ENCODE data around the gene PEAK1. TPM values are rescaled to one million over a fixed set of nuclear protein-coding genes. Genes with fewer than 3 reads are reported as not detected.

PEAK1 gene
- total RNA-seq, 6 donors from 2014 or later: 82.8 to 142 (median 90.1) TPM

GRCh38 chr15:77437264-77437663, 17.4 kb upstream of the PEAK1 start:
- H3K4me3 ChIP-seq: no peak overlapping the region
- peaks cover 0 to 22% (median 13%) of the 10 kb centered on the region in 4 donors for H3K4me1 ChIP-seq
- no peaks in the 10 kb centered on the region for H3K36me3 ChIP-seq
- no peak for DNase-seq
- H3K27me3 ChIP-seq: no peaks in the 10 kb centered on the region
- TF ChIP-seq EP300 (IDR thresholded peaks at IDR 0.05) (no peak), POLR2AphosphoS5 (IDR thresholded peaks at IDR 0.05) (no peak), POLR2A (IDR thresholded peaks at IDR 0.05) (no peak), CTCF (IDR thresholded peaks at IDR 0.05) (no peak)
- no peak overlapping the region for H3K27ac ChIP-seq
- 89 to 97% methylated on average over 4 of the region's 4 CpGs for WGBS, 2 donors
- no peak for ATAC-seq (ENCODE audit: low FRiP score in 2 of 2)
- H3K9me3 ChIP-seq: no peaks in the 10 kb centered on the region

- 92 to 96% methylated on average over 2 of the region's 2 CpGs for WGBS, 2 donors
- Histone ChIP-seq H3K9me3 (no peaks in the 10 kb centered on the region), H3K4me1 (peaks cover 0 to 20% (median 12%) of the 10 kb centered on the region in 4 donors), H3K36me3 (no peaks in the 10 kb centered on the region), H3K27me3 (no peaks in the 10 kb centered on the region), H3K4me3 (no peak overlapping the region), H3K27ac (no peak overlapping the region)
- TF ChIP-seq CTCF (IDR thresholded peaks at IDR 0.05) (no peak), POLR2A (IDR thresholded peaks at IDR 0.05) (no peak), EP300 (IDR thresholded peaks at IDR 0.05) (no peak), POLR2AphosphoS5 (IDR thresholded peaks at IDR 0.05) (no peak)
- DNase-seq (no peak), ATAC-seq (ENCODE audit: low FRiP score in 2 of 2) (no peak)
Observed at GRCh38 chr15:77436822-77437221, 16.9 kb upstream of the PEAK1 start.

GRCh38 chr15:77430652-77431051, 10.7 kb upstream of the PEAK1 start:
- no peaks in the 10 kb centered on the region for H3K36me3 ChIP-seq
- no peak overlapping the region for H3K4me3 ChIP-seq
- WGBS, 2 donors: 82 to 92% methylated on average over 2 of the region's 2 CpGs
- H3K27ac ChIP-seq: no peak overlapping the region
- H3K27me3 ChIP-seq: no peaks in the 10 kb centered on the region
- no peak for DNase-seq
- no peak for TF ChIP-seq POLR2A (IDR thresholded peaks at IDR 0.05)
- no peak for TF ChIP-seq EP300 (IDR thresholded peaks at IDR 0.05)
- no peak for TF ChIP-seq POLR2AphosphoS5 (IDR thresholded peaks at IDR 0.05)
- no peak for TF ChIP-seq CTCF (IDR thresholded peaks at IDR 0.05)
- no peak for ATAC-seq (ENCODE audit: low FRiP score in 2 of 2)
- H3K9me3 ChIP-seq: no peaks in the 10 kb centered on the region
- H3K4me1 ChIP-seq: peaks cover 0 to 4% (median 2%) of the 10 kb centered on the region in 4 donors

- Histone ChIP-seq H3K27me3 (no peaks in the 10 kb centered on the region), H3K9me3 (no peaks in the 10 kb centered on the region), H3K4me1 (peaks cover 0 to 4% (median 2%) of the 10 kb centered on the region in 4 donors), H3K36me3 (no peaks in the 10 kb centered on the region), H3K27ac (no peak overlapping the region), H3K4me3 (no peak overlapping the region)
- WGBS, 2 donors: 73 to 76% methylated on average over 2 of the region's 2 CpGs
- no peak for ATAC-seq (ENCODE audit: low FRiP score in 2 of 2)
- no peak for DNase-seq
- TF ChIP-seq POLR2A (IDR thresholded peaks at IDR 0.05) (no peak), POLR2AphosphoS5 (IDR thresholded peaks at IDR 0.05) (no peak)
Observed at GRCh38 chr15:77430213-77430612, 10.3 kb upstream of the PEAK1 start.

- 89 to 91% methylated on average over 1 of the region's 1 CpG for WGBS, 2 donors
- peaks cover 9 to 17% (median 12%) of the 10 kb centered on the region in 4 donors for H3K4me1 ChIP-seq
Observed at GRCh38 chr15:77426871-77427270, 7.0 kb upstream of the PEAK1 start.

More at GRCh38 chr15:77426871-77427270, 7.0 kb upstream of the PEAK1 start:
- ATAC-seq (ENCODE audit: low FRiP score in 2 of 2): no peak
- no peak overlapping the region for H3K4me3 ChIP-seq
- no peaks in the 10 kb centered on the region for H3K9me3 ChIP-seq
- no peaks in the 10 kb centered on the region for H3K36me3 ChIP-seq
- H3K27me3 ChIP-seq: no peaks in the 10 kb centered on the region
- DNase-seq: no peak
- H3K27ac ChIP-seq: no peak overlapping the region
- TF ChIP-seq POLR2AphosphoS5 (IDR thresholded peaks at IDR 0.05) (no peak), CTCF (IDR thresholded peaks at IDR 0.05) (no peak), POLR2A (IDR thresholded peaks at IDR 0.05) (no peak), EP300 (IDR thresholded peaks at IDR 0.05) (no peak)
